RPMI7951 (cell line): ENCODE results near the gene DLG5. TPM values are rescaled to one million over a fixed set of nuclear protein-coding genes. Genes with fewer than 3 reads are reported as not detected.

Experiments used
- DNase-seq: peaks from one replicate; pipeline ENCODE4 v3.0.0-alpha.2; 2012; ENCODE audit warnings: low read depth
- total RNA-seq: library from RNA; depleted of rRNA; stranded (reverse); fragments of >200 nt; shearing (Covaris generic); gene quantifications from 2 replicates; pipeline ENCODE4 v1.2.3, GENCODE V29; 2014

Gene DLG5
- total RNA-seq, 1 experiment from 2014 or later = 9.0 TPM

- DNase-seq = no peak
Observed at GRCh38 chr10:77820349-77820748, 106.2 kb downstream of the DLG5 start.

GRCh38 chr10:77819210-77820112 is 107.1 kb downstream of the DLG5 start:
- no peak for DNase-seq

DNA sequence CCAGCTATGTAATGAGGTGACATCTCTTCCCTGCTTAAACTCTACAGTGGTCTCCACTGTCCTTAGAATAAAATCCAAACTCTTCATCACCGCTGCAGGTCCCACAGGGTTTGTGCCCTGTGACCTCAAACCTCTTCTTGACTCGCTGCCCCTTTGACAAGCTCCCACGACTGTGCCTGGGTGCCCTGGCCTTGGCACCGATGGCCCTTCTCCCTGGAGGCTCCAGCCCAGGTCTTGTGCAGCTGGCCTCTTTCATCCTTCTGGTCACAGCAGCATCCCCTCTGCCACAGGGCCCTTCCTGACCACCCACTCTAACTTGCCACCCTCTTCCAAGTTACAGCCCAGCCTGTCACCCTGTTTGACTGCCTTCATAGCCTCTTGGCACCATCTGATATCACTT is 108.2 kb downstream of the DLG5 start:
- no peak for DNase-seq

GRCh38 chr10:77817541-77817940 is 109.0 kb downstream of the DLG5 start:
- no peak for DNase-seq

DNA sequence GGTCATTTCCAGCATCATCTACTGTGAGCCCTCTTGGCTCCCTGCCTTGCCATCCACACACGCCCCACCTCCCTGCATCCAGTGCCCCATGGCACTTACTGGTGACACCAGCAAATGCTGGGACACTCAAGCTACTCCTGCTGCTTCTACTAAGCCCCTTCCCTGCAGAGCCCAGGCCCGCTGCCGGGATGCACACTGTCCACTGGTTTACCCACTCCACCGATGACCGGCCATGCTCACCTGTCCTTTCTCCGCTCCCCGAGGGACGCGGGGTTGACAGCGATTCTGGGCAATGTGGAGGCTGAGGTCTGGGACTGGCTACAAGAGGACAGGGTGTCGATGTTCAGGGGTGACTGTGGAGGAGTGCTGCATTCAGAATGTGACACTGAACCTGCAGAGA is 110.2 kb downstream of the DLG5 start:
- DNase-seq = no peak

GRCh38 chr10:77812741-77813140 is 113.8 kb downstream of the DLG5 start:
- no peak for DNase-seq

DNA sequence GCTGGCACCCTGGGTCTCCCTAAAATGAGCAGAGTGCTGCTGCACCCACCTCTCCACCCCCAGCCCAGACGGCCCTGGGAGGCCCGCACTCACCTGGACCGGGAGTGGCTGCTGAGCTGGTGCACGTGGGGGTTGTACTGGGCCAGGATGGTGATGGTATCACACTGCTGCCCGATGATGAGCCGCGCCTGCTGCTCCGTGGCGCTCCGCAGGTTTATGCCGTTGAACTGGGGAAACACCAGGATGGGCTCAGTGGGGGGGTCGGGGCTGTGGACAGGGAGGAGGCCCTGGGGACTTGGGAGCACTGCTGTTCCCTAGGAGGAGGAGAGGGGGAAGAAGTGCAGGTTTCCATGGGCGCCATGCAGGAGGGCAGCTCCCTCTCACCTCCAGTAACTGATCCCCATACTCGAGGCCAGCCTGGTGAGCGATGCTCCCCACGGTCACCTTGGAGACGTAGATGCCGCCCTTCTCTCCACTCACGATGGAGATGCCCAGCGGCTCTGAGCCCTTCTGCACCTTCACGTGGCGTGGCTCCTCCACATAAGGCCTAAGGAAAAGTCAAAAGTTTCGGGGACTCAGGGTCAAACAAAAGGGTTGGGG is 114.6 kb downstream of the DLG5 start:
- DNase-seq = no peak

DNA sequence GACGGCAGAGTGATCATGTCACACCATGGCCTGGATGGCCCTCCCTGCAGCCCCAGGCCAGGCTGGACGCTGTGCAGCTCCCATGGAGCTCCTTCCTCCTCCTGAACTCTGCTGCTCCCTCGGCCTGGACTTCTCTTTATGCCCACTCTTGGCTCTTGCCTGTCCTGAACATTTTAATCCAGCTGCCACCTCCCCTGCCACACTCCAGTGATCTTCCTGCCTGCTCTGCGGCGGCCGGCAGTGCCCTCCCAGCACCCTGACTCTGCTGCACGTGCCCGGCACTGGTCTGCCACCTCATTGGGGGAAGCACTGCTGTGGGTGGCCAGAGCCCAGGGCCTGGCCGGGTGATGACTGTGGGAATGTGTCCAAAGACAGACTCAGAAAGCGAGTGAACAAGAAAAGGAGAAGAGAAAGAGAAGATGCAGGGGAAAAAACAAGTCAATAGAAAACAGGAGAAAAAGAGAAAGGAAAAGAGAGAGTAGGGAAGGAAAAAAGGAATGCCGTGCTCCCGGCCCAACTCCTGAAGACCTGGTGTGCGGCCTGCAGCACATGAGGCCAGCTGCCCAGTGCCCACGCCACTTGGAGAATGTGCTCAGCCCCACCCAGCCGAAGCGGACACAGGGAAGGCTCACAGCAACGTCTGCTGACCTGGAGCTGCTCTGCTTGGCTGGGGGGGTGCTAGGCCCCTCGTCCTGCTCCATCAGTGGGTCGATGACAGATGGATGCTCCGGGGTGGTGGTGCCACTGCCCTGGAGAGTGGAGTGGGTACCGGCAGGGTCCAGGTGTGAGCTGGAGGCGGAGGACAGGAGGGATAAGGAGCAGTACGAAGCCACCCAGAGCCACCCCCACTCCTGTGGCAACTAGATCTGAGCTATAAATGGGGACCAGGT is 115.9 kb downstream of the DLG5 start:
- no peak for DNase-seq

DNA sequence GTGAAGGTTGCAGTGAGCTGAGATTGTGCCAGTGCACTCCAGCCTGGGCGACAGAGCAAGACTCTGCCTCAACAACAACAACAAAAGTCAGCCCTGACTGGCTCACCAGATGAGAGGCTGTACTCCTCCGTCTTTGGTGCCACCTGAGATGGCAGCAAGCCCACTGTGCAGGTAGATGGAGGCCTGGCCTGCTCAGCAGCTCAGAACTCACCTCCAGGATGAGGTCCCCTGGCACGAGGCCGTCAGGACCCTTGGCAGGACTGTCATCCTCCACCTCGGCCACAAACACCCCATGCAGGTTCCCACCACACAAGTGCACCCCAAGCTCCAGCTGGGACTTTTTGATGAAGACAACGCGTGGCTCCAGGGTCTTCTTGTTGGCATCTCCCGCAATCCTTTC is 117.2 kb downstream of the DLG5 start:
- DNase-seq = no peak

DNA sequence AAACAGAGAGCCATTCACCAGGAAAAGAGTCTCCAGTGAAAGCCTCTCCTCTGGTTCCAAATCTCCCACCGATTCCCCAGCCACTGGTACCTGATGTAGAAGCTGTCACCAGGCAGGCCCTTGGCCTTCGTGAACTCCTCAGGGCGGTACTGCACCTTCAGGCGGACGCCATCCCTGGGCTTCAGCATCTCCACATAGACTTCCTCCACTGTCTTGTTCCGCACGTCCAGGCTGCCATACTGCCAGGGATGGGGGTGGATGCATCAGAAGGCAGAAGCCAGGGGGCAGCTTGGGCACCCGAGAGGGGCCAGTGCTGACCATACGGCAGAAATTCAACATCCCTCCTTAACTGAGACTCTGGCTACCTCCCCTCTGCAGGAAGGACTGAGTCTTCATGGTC is 118.8 kb downstream of the DLG5 start:
- DNase-seq = no peak

DNA sequence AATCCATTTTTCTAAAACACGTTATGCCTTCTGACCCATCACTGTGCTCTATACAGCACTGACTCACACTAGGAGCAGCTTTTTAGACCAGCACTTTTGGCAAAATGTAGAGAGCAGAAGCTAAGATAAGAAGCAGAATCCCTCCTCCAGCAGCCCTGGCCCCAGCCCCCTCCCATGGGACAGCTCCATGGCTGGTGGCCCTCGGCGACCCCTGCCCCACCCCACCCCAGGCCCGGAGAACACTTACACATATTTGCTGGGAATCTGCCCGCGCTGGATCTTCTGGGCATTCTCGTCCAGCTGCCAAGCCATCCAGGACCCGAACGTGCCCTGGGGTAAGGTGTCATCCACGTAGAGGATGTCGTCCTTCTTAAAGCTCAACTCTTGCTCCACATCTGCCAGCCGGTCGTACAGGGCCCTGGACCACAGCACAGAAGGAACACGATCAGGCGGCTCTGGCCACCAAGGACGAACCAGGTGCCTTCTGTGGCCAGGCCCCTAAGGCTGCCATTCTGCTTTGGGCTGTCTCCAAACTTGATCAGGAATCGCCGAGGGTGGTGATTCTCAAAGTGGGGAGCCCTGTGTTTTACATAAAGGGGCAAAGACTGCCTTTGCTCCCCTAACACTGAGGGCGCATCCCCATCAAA is 119.9 kb downstream of the DLG5 start:
- DNase-seq = no peak

DNA sequence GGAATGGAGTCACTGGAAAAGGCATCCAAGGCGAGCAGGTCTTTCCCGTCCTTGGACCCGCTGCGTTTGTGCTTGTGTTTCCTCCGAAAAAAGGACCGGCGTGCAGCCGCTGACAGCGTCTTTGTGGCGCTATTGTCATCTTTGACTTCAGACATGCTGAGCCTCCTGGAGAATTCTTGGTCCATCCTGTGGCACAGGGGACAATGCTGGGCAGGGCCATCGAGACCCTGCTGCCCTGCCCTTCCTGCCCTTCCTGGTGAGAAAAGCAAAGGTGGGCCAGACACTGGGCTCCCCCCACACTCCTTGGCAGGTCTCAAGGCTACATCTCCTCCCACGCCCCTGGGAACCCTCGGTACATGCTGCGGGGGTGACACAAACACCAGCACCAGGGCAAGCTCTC is 120.9 kb downstream of the DLG5 start:
- DNase-seq = no peak

DNA sequence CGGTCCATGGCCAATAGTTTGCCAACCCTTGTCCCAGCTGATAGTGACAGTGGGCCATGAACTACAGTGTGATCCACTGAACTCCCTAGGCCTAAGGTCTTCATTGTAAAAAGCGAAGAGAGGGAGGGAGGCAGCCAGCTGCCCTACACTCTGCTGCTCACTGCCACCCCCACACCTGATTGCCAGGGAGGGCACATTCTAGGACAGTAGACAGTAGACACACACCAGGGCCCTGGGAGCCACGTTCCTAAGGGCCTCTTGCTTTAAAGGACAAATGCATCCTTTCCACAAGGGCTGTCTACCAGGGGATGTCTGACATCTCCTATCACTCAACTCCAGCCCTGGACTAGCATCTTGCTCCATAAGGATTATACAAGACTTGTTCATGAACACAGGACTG is 122.2 kb downstream of the DLG5 start:
- DNase-seq = no peak

DNA sequence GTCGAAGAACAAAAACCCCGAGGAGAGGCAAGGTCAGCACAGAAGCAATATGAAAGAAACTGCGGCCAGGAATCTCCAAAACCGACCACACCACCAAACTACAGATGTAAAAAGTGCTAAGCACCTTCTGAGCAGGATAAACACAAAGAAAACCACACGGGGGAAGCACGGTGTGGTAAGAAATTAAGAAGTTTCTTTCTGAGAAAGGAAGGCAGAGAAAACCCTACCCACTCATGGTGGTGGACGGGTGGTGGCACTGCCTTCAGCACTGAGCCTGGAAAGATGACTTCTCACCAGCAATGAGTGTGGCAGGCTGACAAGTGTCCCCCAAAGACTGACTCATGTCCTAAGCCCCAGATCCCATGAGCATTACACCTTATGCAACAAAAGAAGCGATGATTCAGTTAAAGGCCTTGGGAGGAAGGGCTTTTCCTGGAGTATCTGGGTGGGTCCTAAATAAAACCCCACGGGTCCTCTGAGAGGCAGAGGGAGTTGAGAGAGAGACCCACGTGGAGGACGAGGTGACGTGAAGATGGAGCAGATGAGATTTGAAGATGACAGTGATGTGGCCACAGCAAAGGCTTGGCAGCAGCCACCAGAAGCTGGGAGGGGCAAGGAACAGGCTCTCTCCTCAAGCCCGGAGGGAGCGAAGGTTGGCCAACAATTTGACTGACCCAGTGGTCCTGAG is 124.9 kb downstream of the DLG5 start:
- peak; percentile 20 for DNase-seq

GRCh38 chr10:77800738-77801266 is 125.8 kb downstream of the DLG5 start:
- DNase-seq = no peak

- no peak for DNase-seq
Observed at GRCh38 chr10:77800320-77800719, 126.2 kb downstream of the DLG5 start.

DNA sequence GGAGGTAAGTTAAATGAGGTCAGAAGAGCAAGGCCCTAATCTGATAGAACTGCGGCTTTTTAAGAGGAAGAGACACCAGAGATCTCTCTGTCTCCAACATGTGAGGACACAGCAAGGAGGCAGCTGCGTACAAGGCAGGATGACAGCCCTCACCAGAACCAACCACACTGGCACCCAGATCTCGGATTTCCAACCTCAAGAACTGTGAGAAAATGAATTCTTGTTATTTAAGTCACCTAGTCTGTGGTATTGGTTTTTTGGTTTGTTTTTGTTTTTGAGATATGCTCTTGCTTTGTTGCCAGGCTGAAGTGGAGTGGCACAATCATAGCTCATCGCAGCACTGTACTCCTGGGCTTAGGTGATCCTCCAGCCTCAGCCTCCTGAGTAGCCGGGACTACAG is 127.2 kb downstream of the DLG5 start:
- DNase-seq = no peak

- no peak for DNase-seq
Observed at GRCh38 chr10:77798940-77799339, 127.6 kb downstream of the DLG5 start.

DNA sequence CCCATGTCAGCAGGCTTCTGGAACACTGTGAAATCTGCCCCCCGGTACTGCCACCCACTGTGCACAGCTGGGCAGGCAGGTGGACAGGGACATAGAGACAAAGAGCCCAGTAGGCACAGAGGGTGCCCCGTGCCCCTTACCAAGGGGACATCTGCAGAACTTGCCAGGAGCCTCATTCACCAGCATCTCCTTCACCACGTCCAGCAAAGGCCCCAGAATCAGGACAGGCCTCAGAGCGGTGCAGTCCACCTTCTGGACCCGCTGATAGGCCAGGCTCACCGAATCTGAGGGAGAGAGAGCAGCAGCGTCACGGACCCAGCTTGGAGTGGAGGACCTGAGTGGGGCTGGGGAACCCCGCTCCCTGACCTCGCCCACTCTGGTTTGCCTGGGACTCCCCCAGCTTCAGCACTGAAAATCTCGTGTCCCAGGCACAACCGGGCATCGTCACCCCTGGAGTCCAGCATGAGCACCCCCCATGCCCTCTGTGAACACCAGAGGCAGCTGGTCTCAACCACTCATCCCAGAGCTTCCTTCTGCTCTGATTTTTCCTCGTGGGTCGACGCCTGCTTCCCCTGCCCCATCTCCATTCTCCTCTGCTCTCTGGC is 130.1 kb downstream of the DLG5 start:
- DNase-seq = no peak

DNA sequence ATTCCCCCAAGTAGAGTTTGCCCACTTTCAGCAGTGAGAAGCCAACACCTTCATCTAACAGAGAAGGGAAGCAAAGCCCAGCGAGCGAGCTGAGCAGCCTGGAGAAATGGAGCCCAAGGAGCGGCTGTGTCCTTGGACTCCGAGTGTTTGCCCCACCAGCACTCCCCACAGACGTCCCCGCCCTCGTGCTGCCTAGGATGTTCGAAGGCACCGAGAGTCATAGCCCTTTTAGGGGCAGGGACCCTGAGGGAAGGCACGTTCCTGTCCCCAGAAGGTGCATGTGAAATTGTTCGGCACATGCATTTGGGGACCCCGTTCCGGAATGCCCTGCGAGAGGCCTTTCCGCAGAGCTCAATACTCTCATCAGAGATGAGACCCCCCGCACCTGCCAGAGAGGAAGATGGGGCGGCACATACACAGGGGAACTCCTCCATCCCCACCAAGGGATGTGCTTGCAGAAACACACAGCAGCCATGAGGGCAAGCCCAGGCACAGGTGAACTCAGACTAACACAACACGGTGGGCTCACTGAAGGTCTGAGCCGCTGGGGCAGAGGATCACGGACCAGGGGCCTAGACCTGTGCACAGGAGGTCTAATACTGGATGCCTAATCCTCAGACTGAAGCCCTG is 131.0 kb downstream of the DLG5 start:
- DNase-seq = no peak
